Measurements from ENCODE around the gene CREB5. TPM values are rescaled to one million over a fixed set of nuclear protein-coding genes. Genes with fewer than 3 reads are reported as not detected.

The CREB5 gene
- total and polyA plus RNA-seq, 3 donors from 2014 or later, result 2.0 to 2.9 (median 2.9) TPM

DNA sequence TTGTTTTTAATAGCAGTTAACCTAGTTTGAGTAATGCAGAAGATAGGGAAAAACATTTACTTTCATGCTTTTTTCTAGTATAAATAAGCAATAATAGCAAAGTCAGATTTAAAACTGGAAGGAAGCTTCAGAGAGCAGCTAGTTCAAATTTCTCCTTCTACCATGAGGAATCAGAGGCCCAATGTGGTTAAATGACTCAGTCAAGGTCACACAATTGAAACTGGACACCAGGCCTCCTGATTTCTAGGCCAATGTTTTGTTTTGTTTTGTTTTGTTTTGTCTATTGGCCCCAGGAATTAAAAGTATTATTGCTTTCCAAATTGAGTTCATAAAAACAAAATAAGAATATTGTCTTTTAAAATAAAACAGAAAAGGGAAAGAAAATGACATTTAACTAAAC lies 423.5 kb downstream of the CREB5 start:
- Histone ChIP-seq H3K27me3 (no peaks in the 10 kb centered on the region), H3K9me3 (no peaks in the 10 kb centered on the region), H3K4me3 (no peak overlapping the region), H3K27ac (no peak overlapping the region), H3K4me1 (no peaks in the 10 kb centered on the region), H3K36me3 (ENCODE audit: low read depth, missing control alignments) (no peaks in the 10 kb centered on the region)
- TF ChIP-seq POLR2A (IDR thresholded peaks at IDR 0.05), result no peak
- TF ChIP-seq, protein P1, sequence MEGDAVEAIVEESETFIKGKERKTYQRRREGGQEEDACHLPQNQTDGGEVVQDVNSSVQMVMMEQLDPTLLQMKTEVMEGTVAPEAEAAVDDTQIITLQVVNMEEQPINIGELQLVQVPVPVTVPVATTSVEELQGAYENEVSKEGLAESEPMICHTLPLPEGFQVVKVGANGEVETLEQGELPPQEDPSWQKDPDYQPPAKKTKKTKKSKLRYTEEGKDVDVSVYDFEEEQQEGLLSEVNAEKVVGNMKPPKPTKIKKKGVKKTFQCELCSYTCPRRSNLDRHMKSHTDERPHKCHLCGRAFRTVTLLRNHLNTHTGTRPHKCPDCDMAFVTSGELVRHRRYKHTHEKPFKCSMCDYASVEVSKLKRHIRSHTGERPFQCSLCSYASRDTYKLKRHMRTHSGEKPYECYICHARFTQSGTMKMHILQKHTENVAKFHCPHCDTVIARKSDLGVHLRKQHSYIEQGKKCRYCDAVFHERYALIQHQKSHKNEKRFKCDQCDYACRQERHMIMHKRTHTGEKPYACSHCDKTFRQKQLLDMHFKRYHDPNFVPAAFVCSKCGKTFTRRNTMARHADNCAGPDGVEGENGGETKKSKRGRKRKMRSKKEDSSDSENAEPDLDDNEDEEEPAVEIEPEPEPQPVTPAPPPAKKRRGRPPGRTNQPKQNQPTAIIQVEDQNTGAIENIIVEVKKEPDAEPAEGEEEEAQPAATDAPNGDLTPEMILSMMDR (IDR thresholded peaks at IDR 0.05), result no peak
- DNase-seq, result no peak
- intact Hi-C loops (cut with DNase I; ENCODE audit: low total_unique reads), result no loop called here

GRCh38 chr7:28836716-28837115 lies 424.4 kb downstream of the CREB5 start:
- Histone ChIP-seq H3K4me1 (no peaks in the 10 kb centered on the region), H3K27ac (no peak overlapping the region), H3K9me3 (no peaks in the 10 kb centered on the region), H3K36me3 (ENCODE audit: low read depth, missing control alignments) (no peaks in the 10 kb centered on the region), H3K4me3 (no peak overlapping the region), H3K27me3 (no peaks in the 10 kb centered on the region)
- 81 to 85% methylated on average over 3 of the region's 3 CpGs for WGBS, 2 donors
- DNase-seq, result no peak
- intact Hi-C loops (cut with DNase I; ENCODE audit: low total_unique reads), result no loop called here
- TF ChIP-seq POLR2A (IDR thresholded peaks at IDR 0.05), result no peak
- TF ChIP-seq, protein P1 (IDR thresholded peaks at IDR 0.05), result no peak

GRCh38 chr7:28837216-28837615 lies 424.9 kb downstream of the CREB5 start:
- no peak for TF ChIP-seq POLR2A (IDR thresholded peaks at IDR 0.05)
- Histone ChIP-seq H3K27ac (no peak overlapping the region), H3K36me3 (ENCODE audit: low read depth, missing control alignments) (no peaks in the 10 kb centered on the region), H3K4me3 (no peak overlapping the region), H3K4me1 (no peaks in the 10 kb centered on the region), H3K27me3 (no peaks in the 10 kb centered on the region), H3K9me3 (no peaks in the 10 kb centered on the region)
- no peak for DNase-seq
- 96% methylated on average over 1 of the region's 1 CpG for WGBS, 2 donors
- intact Hi-C loops (cut with DNase I; ENCODE audit: low total_unique reads), result no loop called here

- intact Hi-C loops (cut with DNase I; ENCODE audit: low total_unique reads), result no loop called here
- DNase-seq, result no peak
- Histone ChIP-seq H3K27me3 (no peaks in the 10 kb centered on the region), H3K36me3 (ENCODE audit: low read depth, missing control alignments) (no peaks in the 10 kb centered on the region), H3K4me3 (no peak overlapping the region), H3K9me3 (no peaks in the 10 kb centered on the region), H3K4me1 (peaks cover 5% of the 10 kb centered on the region), H3K27ac (no peak overlapping the region)
- TF ChIP-seq, protein P1 (IDR thresholded peaks at IDR 0.05), result peak in 2 of 3 experiments; percentile 17 to 56
- TF ChIP-seq POLR2A (IDR thresholded peaks at IDR 0.05), result no peak
- 78 to 82% methylated on average over 3 of the region's 3 CpGs for WGBS, 2 donors
These were observed 428.3 kb downstream of the CREB5 start for GRCh38 chr7:28840592-28840995.

DNA sequence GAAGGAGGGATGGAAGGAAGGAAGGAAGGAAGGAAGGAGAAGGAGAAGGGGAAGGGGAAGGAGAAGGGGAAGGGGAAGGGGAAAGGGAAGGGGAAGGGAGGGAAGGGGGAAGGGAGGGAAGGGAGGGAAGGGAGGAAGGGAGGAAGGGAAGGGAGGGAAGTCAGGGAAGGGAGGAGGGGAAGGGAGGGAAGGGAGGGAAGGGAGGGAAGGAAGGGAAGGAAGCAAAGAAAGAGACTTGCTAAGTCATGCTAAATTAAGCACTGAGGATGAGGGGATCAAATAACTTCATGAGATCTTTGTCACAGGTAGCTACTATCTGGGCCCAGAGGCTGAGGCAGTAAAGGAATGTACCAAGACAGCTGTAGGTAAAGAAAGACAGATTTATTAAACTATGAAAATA lies 429.4 kb downstream of the CREB5 start:
- TF ChIP-seq, protein P1 (IDR thresholded peaks at IDR 0.05), result no peak
- no peak for TF ChIP-seq POLR2A (IDR thresholded peaks at IDR 0.05)
- H3K27ac ChIP-seq, result no peak overlapping the region
- intact Hi-C loops (cut with DNase I; ENCODE audit: low total_unique reads), result no loop called here

More for the DNA sequence above, 429.4 kb downstream of the CREB5 start:
- no peaks in the 10 kb centered on the region for H3K9me3 ChIP-seq
- no peaks in the 10 kb centered on the region for H3K36me3 ChIP-seq (ENCODE audit: low read depth, missing control alignments)
- H3K4me3 ChIP-seq, result no peak overlapping the region
- no peaks in the 10 kb centered on the region for H3K27me3 ChIP-seq
- no peak for DNase-seq
- H3K4me1 ChIP-seq, result peaks cover 5% of the 10 kb centered on the region
